NCI-H128 (cell line): ENCODE measurements around the gene SCGN.
"Not testable (repeated sequence)": the region's sequence is repeated elsewhere in the genome, so short reads cannot be mapped to it uniquely, and the experiment has no call there.

Experiments
- DNase-seq: peaks from one replicate; lab custom pipeline; 2025; ENCODE audit not compliant: unreplicated experiment; lab: John Stamatoyannopoulos, UW

SCGN gene

GRCh38 chr6:25726122-25726911 lies 74.3 kb downstream of the SCGN start:
- DNase-seq: no peak

GRCh38 chr6:25727028-25727427 lies 75.0 kb downstream of the SCGN start:
- DNase-seq: no peak

- no peak for DNase-seq
These were observed 78.9 kb downstream of the SCGN start for GRCh38 chr6:25730907-25731306.

- no peak for DNase-seq
These were observed 79.7 kb downstream of the SCGN start for GRCh38 chr6:25731721-25732120.

- DNase-seq: no peak
These were observed 80.6 kb downstream of the SCGN start for GRCh38 chr6:25732468-25733198.

- DNase-seq: no peak
These were observed 83.2 kb downstream of the SCGN start for GRCh38 chr6:25735261-25735660.

- DNase-seq: no peak
These were observed 91.9 kb downstream of the SCGN start for GRCh38 chr6:25743868-25744267.

- DNase-seq: no peak
These were observed 93.8 kb downstream of the SCGN start for GRCh38 chr6:25745836-25746235.

GRCh38 chr6:25746968-25747367 lies 95.0 kb downstream of the SCGN start:
- DNase-seq: no peak

- DNase-seq: no peak
These were observed 95.5 kb downstream of the SCGN start for GRCh38 chr6:25747477-25747876.

- DNase-seq: no peak
These were observed 96.0 kb downstream of the SCGN start for GRCh38 chr6:25748049-25748448.

GRCh38 chr6:25748601-25749517 lies 96.8 kb downstream of the SCGN start:
- not testable (repeated sequence) for DNase-seq

GRCh38 chr6:25749837-25750236 lies 97.8 kb downstream of the SCGN start:
- no peak for DNase-seq

- DNase-seq: no peak
These were observed 98.9 kb downstream of the SCGN start for GRCh38 chr6:25750906-25751305.
